ENCODE data around the gene NPW. TPM values are rescaled to one million over a fixed set of nuclear protein-coding genes. Genes with fewer than 3 reads are reported as not detected.

NPW gene
- under 1 TPM in 2 of 3 donors, not detected in 1; 0.54 to 0.68 TPM for polyA plus RNA-seq

DNA sequence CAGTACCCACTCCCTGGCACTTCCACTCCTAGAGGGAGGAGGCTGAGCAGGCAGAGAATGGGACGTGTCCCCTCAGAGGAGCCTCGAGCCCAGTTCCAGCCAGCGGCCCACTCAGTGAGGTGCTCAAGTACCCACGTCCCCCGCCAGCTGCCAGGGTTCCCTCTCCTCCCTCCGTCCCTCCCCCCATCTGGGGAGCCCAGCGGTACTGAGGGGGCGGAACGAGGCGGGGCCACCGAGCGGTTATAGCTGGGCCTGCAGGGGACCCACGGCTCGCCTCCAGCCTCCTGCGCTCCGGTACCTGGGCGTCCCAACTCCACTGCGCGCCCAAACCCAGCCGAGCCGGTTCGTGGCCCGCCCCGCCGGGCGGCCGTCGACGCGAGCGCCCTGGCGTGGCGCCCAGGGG lies at the start of gene NPW:
NPW (plus strand) TSS at position 268 of the 403 bp plus-strand sequence.
- WGBS, 3 donors = 3 to 7% (median 5%) methylated on average over 14 to 33 of the region's 33 CpGs
- no peak within 1 kb of the TSS for H3K27ac ChIP-seq (ENCODE audit: low read depth, low read length)

DNA sequence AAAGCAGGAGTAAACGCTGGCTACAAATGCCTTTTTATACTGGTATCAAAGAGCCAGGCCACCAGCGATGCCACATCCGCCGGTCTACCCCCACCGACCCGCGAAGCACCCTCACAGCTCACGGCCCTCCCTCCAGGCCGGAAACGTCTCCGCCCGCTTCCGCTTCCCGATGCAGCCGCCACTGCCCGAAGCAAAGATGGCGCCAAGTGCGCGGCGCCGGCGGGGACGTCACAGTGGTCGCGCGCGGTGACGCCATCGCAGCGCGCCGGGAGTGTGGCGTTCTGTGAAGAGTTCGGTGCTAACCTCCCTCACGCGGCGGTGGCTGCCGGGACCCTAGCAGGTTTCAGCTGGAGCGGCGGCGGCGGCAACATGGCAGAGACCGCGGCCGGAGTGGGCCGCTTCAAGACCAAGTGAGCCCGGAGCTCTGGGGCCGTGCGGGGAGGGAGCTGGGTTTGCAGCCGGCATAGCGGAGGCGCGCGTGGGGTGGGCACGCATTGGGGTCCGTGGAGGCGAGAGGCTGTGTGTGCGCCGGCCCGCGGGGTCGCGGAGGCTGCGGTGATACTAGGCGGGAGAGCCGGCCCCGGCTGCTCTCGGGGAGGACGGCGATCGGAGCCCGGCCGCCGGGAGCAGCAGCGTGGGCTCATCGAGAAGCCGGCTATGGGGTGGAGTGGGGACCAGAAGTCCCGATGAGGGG lies 47.6 kb upstream of the NPW start, which contains the start of gene TBL3:
TBL3 (plus strand) TSS at position 258 of the 694 bp plus-strand sequence; CDS start at position 370, 112 bp downstream.
- peak within 1 kb of the TSS; percentile 11 for H3K27ac ChIP-seq (ENCODE audit: low read depth, low read length)
- 0 to 1% (median 0%) methylated on average over 72 to 78 of the region's 78 CpGs for WGBS, 3 donors

DNA sequence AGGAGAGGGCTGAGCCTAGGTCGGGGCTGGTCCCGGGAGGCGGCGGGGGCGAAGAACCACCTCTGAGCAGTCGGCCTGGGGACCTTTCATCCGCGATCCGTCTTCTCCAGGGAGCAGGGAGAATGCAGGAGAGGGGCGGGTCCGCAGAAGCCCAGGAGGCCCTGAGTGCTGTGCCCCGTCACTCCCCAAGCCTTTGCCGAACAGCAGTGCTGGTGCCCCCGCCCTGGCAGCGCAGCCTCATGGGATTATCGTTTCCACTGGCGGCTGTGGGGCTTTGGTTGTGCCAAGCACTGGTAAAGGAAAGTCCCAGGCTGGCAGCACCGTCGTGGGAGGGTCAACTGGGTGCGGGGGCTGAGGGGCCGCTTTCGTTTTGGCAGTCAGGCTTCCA lies 47.1 kb upstream of the NPW start:
- WGBS, 3 donors = 1 to 3% (median 2%) methylated on average over 19 to 22 of the region's 22 CpGs
- H3K27ac ChIP-seq (ENCODE audit: low read depth, low read length) = no peak overlapping the region

GRCh38 chr16:1973461-1974156 lies 46.0 kb upstream of the NPW start:
- WGBS, 3 donors = 91 to 93% (median 93%) methylated on average over 16 of the region's 16 CpGs
- no peak overlapping the region for H3K27ac ChIP-seq (ENCODE audit: low read depth, low read length)

DNA sequence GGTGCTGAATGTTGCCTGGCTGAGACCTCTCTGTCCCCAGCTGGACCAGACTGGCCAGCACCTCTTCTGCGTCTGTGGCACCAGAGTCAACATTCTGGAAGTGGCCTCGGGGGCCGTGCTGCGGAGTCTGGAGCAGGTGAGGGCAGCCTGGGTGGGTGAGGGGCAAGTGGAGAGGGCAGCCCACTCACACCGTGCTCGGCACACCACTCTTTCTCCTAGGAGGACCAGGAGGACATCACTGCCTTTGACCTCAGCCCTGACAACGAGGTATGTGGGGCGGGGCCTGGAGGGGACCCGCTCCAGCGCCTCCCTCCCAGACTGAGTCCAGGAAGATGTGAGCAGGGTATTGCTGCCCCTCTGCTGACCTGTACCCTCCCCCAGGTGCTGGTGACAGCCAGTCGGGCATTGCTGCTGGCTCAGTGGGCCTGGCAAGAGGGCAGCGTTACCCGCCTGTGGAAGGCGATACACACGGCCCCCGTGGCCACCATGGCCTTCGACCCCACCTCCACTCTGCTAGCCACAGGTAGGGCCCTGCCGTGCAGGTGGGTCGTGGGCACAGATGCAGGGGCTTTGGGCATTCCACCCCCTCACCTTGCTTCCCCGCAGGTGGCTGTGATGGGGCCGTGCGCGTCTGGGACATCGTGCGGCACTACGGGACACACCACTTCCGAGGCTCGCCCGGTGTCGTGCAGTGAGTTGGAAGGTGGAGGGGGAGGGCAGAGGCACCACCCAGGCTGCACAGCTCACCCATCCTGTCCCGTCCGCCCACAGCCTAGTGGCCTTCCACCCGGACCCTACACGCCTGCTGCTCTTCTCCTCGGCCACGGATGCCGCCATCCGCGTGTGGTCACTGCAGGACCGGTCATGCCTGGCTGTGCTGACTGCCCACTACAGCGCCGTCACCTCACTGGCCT lies 45.2 kb upstream of the NPW start:
- H3K27ac ChIP-seq (ENCODE audit: low read depth, low read length) = no peak overlapping the region
- WGBS, 3 donors = 94 to 96% (median 94%) methylated on average over 40 to 42 of the region's 42 CpGs

GRCh38 chr16:1975432-1976215 lies 44.0 kb upstream of the NPW start:
- 93 to 96% (median 94%) methylated on average over 32 to 33 of the region's 33 CpGs for WGBS, 3 donors
- H3K27ac ChIP-seq (ENCODE audit: low read depth, low read length) = no peak overlapping the region

- 94 to 97% (median 95%) methylated on average over 8 of the region's 8 CpGs for WGBS, 3 donors
These were observed 43.4 kb upstream of the NPW start for GRCh38 chr16:1976216-1976520.

DNA sequence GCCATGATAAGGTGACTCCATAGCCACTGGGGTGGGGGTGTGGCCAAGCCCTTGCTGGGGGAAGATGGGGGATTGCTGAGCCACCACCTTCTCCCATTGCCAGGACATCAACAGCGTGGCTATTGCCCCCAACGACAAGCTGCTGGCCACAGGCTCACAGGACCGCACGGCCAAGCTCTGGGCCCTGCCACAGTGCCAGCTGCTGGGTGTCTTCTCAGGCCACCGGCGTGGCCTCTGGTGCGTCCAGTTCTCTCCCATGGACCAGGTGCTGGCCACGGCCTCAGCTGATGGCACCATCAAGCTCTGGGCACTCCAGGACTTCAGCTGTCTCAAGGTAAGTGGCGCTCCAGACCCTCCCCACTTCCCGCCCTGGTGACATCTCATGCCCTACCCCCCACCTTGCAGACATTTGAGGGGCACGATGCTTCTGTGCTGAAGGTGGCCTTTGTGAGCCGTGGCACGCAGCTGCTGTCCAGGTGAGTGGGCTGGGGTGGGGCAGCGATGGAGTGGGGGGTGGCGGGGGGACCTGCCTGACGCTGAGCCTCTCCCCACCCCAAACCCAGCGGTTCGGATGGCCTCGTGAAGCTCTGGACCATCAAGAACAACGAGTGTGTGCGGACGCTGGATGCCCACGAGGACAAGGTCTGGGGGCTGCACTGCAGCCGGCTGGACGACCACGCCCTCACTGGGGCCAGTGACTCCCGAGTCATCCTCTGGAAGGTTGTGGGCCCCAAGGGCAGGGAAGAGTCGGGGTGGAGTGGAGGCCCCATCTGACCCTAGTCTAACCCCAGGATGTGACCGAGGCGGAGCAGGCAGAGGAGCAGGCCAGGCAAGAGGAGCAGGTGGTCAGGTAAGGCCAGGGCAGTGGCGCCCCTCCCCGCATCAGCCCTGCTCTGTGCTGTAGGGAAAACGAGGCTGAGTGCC lies 42.4 kb upstream of the NPW start:
- WGBS, 3 donors = 92 to 94% (median 93%) methylated on average over 33 of the region's 33 CpGs
- no peak overlapping the region for H3K27ac ChIP-seq (ENCODE audit: low read depth, low read length)

More at GRCh38 chr16:1976216-1976520, 43.4 kb upstream of the NPW start:
- H3K27ac ChIP-seq (ENCODE audit: low read depth, low read length) = no peak overlapping the region

GRCh38 chr16:1977875-1978268 lies 41.7 kb upstream of the NPW start:
- H3K27ac ChIP-seq (ENCODE audit: low read depth, low read length) = no peak overlapping the region
- 96 to 98% (median 96%) methylated on average over 14 to 18 of the region's 18 CpGs for WGBS, 3 donors

GRCh38 chr16:1978476-1979120 lies 41.0 kb upstream of the NPW start:
- 74 to 83% (median 79%) methylated on average over 32 to 37 of the region's 37 CpGs for WGBS, 3 donors

DNA sequence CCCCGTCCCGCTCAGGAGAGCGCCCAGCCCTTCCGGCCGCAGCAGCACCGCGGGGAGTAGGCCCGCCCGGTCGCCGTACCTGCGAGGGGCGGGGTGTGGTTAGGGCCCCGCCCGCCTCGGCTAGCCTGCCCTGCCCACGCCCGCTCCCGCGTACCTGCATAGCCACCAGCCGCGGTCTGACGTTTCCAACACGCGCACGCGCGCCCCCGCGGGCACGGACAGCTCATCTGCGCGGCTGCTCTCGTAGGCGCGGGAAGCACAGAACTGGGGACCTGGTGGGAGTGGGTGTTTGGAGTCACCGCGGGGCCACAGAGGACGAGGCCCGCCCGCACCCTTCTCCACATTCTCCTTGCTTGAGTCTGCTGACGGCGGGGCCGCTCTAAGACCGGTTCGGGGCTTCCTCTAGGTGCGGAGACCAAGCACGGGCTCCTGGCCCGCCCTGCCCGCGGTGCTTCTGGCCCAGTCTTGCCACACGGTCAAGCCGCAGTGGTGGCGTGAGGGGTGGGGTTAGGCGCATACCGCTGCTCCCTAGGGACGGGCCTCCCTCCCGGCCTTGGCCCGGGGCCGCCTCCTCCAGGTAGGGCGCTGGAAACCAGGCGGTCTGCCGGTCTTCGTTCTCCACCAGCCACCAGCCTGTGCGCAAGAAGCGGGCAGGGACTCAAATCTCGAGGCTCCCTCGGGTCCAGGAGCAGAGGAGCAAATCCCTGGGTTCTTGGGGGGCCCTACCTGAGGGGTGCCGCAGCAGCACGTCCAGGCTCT lies 40.1 kb upstream of the NPW start:
- H3K27ac ChIP-seq (ENCODE audit: low read depth, low read length) = no peak overlapping the region
- whole genome bisulfite sequencing, 3 donors = 27 to 31% (median 27%) methylated on average over 66 to 70 of the region's 70 CpGs

More at GRCh38 chr16:1978476-1979120, 41.0 kb upstream of the NPW start:
- H3K27ac ChIP-seq (ENCODE audit: low read depth, low read length) = no peak overlapping the region

GRCh38 chr16:1980030-1980769 lies 39.4 kb upstream of the NPW start:
- WGBS, 3 donors = 5 to 22% (median 6%) methylated on average over 51 to 53 of the region's 53 CpGs
- H3K27ac ChIP-seq (ENCODE audit: low read depth, low read length) = no peak overlapping the region

DNA sequence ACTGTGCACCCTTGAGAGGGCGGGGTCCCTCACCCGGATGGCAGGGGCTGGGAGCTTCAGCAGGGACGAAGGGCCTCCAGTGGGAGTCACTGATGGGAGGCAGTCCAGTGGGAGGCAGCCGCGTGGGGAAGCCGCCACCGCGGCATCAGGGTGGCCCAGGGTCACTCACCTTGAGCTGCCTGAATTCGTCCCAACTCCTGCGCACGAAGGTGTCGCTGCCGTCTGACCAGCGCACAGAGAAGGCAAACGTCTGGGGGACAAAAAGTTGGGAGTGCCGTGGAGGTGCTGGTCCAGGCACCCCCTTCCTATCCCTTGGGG lies 38.9 kb upstream of the NPW start:
- H3K27ac ChIP-seq (ENCODE audit: low read depth, low read length) = no peak overlapping the region
- WGBS, 3 donors = 21 to 31% (median 22%) methylated on average over 16 of the region's 16 CpGs

DNA sequence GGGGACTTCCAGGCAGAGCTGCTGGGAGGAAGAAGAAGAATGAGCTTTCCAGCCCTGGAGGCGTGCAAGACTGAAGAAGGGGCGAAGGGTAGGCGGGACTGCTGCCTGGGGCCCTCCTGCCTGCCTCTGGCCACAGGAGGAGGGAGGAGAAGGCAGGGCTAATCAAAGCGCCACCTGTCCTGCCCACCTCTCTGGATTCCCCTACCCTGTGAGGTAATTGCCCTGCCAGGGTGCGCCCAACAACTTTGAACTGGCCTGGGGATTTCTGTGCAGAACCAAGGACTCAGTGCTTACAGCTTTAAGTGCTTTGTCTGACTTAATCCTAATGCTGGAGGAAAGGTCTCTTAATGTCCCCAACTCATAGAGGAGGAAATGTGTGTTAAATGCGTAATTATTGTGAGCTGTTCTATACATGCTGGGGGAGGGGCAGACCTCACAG lies 38.2 kb upstream of the NPW start, which contains the start of gene NOXO1:
NOXO1 (minus strand) TSS at position 72 of the 439 bp plus-strand sequence. CDS start 290 bp downstream, outside the sequence.
- no peak within 1 kb of the TSS for H3K27ac ChIP-seq (ENCODE audit: low read depth, low read length)
- WGBS, 3 donors = 33 to 57% (median 33%) methylated on average over 6 of the region's 6 CpGs

DNA sequence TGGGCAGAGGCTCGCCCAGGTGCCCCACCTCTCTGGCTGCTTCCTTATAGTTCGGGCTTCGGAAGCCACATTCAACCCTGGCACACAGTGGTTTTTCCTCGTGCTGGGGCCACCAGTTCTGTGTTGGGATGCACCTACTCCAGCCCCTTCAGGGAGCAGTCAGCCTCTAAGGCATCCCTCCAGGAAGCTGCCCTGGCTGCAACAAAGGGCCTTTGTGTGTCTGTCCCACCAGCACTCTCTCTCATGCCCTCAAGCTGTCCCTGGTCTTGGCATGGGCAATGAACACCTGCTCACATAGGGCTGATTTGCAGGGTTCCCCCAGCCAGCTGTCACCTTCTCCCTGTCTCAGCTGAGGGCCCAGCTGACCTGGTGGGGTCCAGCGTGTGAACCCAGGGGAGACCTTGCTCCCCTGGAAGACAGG lies 37.6 kb upstream of the NPW start:
- H3K27ac ChIP-seq (ENCODE audit: low read depth, low read length) = no peak overlapping the region
- 52 to 65% (median 53%) methylated on average over 5 of the region's 5 CpGs for WGBS, 3 donors

Data from adipose tissue (tissue), 3 donors.